ENCODE measurements around the gene ACTN1. TPM values are rescaled to one million over a fixed set of nuclear protein-coding genes. Genes with fewer than 3 reads are reported as not detected.

Gene ACTN1
- total and polyA plus RNA-seq, 2 of the 8 experiments (the other 6 are each of a cell fraction or from before 2014, with no cell fraction given): 236 to 262 TPM

DNA sequence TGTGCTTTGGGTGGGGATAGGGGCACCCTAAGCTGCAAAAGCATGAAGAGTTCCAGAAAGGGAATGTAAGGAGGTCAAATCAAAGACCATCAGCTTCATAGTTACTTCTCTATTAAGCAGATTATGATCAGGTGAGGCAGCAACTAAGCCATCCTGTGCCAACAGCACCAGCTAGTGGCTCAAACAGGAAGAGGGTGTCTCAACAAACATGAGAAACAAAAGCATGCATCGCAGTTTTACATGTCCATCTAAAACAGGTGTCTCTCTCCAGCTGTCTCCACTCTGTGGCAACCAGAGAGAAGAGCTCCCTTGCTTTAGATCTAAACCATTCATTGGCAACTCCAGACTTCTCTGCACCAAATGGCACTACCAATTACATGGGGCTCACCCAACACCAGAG is 52.9 kb downstream of the ACTN1 start:
- peaks cover 24% of the 10 kb centered on the region in 2 experiments for H4K20me1 ChIP-seq (replicated peaks in 1 of 2; ENCODE audit: control insufficient read depth in 1 of 2, insufficient read depth in 2 of 2, low read length in 2 of 2)
- no peak overlapping the region for H2BK5ac ChIP-seq (ENCODE audit: low read depth, low read length)
- no peak overlapping the region for H3K4ac ChIP-seq (replicated peaks; ENCODE audit: insufficient read length, low read depth, low read length)
- H2AFZ ChIP-seq (ENCODE audit: low read length): no peak overlapping the region
- H3K36me3 ChIP-seq (ENCODE audit: control insufficient read depth in 2 of 4, insufficient read depth in 4 of 4, low read length in 3 of 4): peaks cover 0 to 16% (median 2%) of the 10 kb centered on the region in 4 experiments; a peak in 3 of 8 replicates
- ChIA-PET POLR2A (ENCODE audit: partially characterized antibody) (interaction anchor here (1.1 to 3.2 kb wide), 4 partner anchors 9 to 14 kb away, joined by 3 to 10 read pairs (median 6); no protein-coding TSS in a partner anchor), CTCF (ENCODE audit: partially characterized antibody) (interaction anchor here (0.6 to 22.6 kb wide), 29 partner anchors 13 to 205 kb away, joined by 3 to 291 read pairs (median 5); no protein-coding TSS in a partner anchor)
- no peak overlapping the region for H3K56ac ChIP-seq (replicated peaks; ENCODE audit: insufficient read length, low read depth, low read length)
- no peak overlapping the region for H3K18ac ChIP-seq (ENCODE audit: extremely low read depth, low read length)
- H3K79me1 ChIP-seq (ENCODE audit: low read depth, low read length): peaks cover 23% of the 10 kb centered on the region
- peaks cover 5 to 82% of the 10 kb centered on the region in 2 experiments; a peak in 3 of 4 replicates for H3K79me2 ChIP-seq (ENCODE audit: control insufficient read depth in 1 of 2, insufficient read depth in 2 of 2, low read length in 2 of 2)
- 91% methylated on average over 1 of the region's 1 CpG; no CpG with 5 or more reads in 1 of the 2 experiments for WGBS, 2 experiments (ENCODE audit: extremely low coverage in 1 of 2, insufficient coverage in 1 of 2, insufficient read length in 1 of 2, insufficient replicate concordance in 2 of 2, low coverage in 1 of 2, low lambda C conversion rate in 2 of 2, missing lambda C conversion rate in 1 of 2)
- no peak overlapping the region for H2BK120ac ChIP-seq (replicated peaks; ENCODE audit: low read depth, low read length)
- peaks cover 0 to 13% (median 9%) of the 10 kb centered on the region in 4 experiments; a peak in 5 of 7 replicates for H3K4me1 ChIP-seq (replicated peaks in 1 of 4; ENCODE audit: control insufficient read depth in 3 of 4, insufficient read depth in 4 of 4, low read length in 3 of 4)
- DNase-seq (ENCODE audit: low read depth in 1 of 2, low spot score in 2 of 2): no peak
- no peak overlapping the region for H3K9ac ChIP-seq (replicated peaks in 1 of 4; ENCODE audit: extremely low read depth in 1 of 4, low read depth in 3 of 4, low read length in 3 of 4)
- H4K8ac ChIP-seq (ENCODE audit: extremely low read depth, insufficient read depth, low read length): no peak overlapping the region
- TF ChIP-seq POLR2A (IDR thresholded peaks at IDR 0.05; ENCODE audit: control extremely low read depth in 1 of 2, low read depth in 2 of 2, low read length in 2 of 2) (no peak), RAD21 (IDR thresholded peaks at IDR 0.05 in 1 of 2, conservative IDR thresholded peaks at IDR 0.05 in 1 of 2; ENCODE audit: low read depth in 2 of 2, low read length in 2 of 2) (peak; percentile 52 to 63)
- TF ChIP-seq, protein P1, sequence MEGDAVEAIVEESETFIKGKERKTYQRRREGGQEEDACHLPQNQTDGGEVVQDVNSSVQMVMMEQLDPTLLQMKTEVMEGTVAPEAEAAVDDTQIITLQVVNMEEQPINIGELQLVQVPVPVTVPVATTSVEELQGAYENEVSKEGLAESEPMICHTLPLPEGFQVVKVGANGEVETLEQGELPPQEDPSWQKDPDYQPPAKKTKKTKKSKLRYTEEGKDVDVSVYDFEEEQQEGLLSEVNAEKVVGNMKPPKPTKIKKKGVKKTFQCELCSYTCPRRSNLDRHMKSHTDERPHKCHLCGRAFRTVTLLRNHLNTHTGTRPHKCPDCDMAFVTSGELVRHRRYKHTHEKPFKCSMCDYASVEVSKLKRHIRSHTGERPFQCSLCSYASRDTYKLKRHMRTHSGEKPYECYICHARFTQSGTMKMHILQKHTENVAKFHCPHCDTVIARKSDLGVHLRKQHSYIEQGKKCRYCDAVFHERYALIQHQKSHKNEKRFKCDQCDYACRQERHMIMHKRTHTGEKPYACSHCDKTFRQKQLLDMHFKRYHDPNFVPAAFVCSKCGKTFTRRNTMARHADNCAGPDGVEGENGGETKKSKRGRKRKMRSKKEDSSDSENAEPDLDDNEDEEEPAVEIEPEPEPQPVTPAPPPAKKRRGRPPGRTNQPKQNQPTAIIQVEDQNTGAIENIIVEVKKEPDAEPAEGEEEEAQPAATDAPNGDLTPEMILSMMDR (IDR thresholded peaks at IDR 0.05; ENCODE audit: control extremely low read depth in 1 of 3, insufficient read depth in 1 of 3, low read depth in 1 of 3, low read length in 3 of 3): peak; percentile 36 to 81 (median 53)
- H3K9me3 ChIP-seq (ENCODE audit: insufficient read depth in 2 of 2, low read depth in 1 of 2, low read length in 1 of 2): no peaks in the 10 kb centered on the region
- H2AK5ac ChIP-seq (ENCODE audit: low read depth, low read length): no peak overlapping the region
- H3K14ac ChIP-seq (ENCODE audit: insufficient read length): no peak overlapping the region
- FAIRE-seq: peak; percentile 57
- H3K4me3 ChIP-seq (ENCODE audit: extremely low read depth in 1 of 4, insufficient read depth in 2 of 4, low read depth in 3 of 4, low read length in 4 of 4): no peak overlapping the region
- H4K5ac ChIP-seq (ENCODE audit: insufficient read length, low read depth, low read length): no peak overlapping the region
- no peak overlapping the region for H2BK20ac ChIP-seq (ENCODE audit: low read length)
- H3K27ac ChIP-seq (ENCODE audit: low read depth, low read length): no peak overlapping the region
- no peak overlapping the region for H3K23ac ChIP-seq (ENCODE audit: insufficient read length)
- no peaks in the 10 kb centered on the region for H3K23me2 ChIP-seq (ENCODE audit: low read depth, low read length)
- no peak overlapping the region for H3K4me2 ChIP-seq (ENCODE audit: insufficient read depth in 1 of 2, low read depth in 2 of 2, low read length in 2 of 2)
- H2BK15ac ChIP-seq (ENCODE audit: low read length): no peak overlapping the region
- H3K27me3 ChIP-seq (replicated peaks in 1 of 4; ENCODE audit: control insufficient read depth in 3 of 4, extremely low read depth in 1 of 4, insufficient read depth in 3 of 4, low read length in 3 of 4): no peaks in the 10 kb centered on the region
- H2BK12ac ChIP-seq (ENCODE audit: low read depth, low read length): no peak overlapping the region
- H4K91ac ChIP-seq (replicated peaks; ENCODE audit: insufficient read length, low read length): no peak overlapping the region

Data from H1 (cell line).